Karpas-422 (cell line): Measurements from ENCODE around the gene MYG1. TPM values are rescaled to one million over a fixed set of nuclear protein-coding genes. Genes with fewer than 3 reads are reported as not detected.
"Not testable (repeated sequence)": the region's sequence is repeated elsewhere in the genome, so short reads cannot be mapped to it uniquely, and the experiment has no call there.

Experiments used
- DNase-seq: peaks from one replicate; pipeline ENCODE4 v3.0.0-alpha.2; 2015
- H2AFZ ChIP-seq: fragments of 200-600 bp; sonication (generic); 2 replicates; pipeline ENCODE4 v1.6.1; 2014; ENCODE audit warnings: antibody characterized with exemption, low read length, mixed read lengths
- H3K27ac ChIP-seq: fragments of 200-600 bp; sonication (generic); 2 replicates; pipeline ENCODE4 v1.5.1; 2014; ENCODE audit warnings: mild to moderate bottlenecking, low read length, moderate library complexity
- H3K27me3 ChIP-seq: fragments of 200-600 bp; sonication (generic); 2 replicates; pipeline ENCODE4 v1.6.1; 2014; ENCODE audit warnings: low read length, mixed read lengths
- H3K36me3 ChIP-seq: fragments of 200-600 bp; sonication (generic); 2 replicates; pipeline ENCODE4 v1.6.1; 2014; ENCODE audit warnings: low read length, mixed read lengths; ENCODE audit not compliant: insufficient read depth
- H3K4me1 ChIP-seq: fragments of 200-600 bp; sonication (generic); 2 replicates; pipeline ENCODE4 v1.6.1; 2014; ENCODE audit warnings: mild to moderate bottlenecking, low read length, mixed read lengths
- H3K4me2 ChIP-seq: fragments of 200-600 bp; sonication (generic); 2 replicates; pipeline ENCODE4 v1.6.1; 2014; ENCODE audit warnings: low read length, low read depth, mild to moderate bottlenecking; ENCODE audit not compliant: poor library complexity, severe bottlenecking
- H3K4me3 ChIP-seq: fragments of 200-600 bp; sonication (generic); 2 replicates; pipeline ENCODE4 v1.5.1; 2014; ENCODE audit warnings: mild to moderate bottlenecking, antibody characterized with exemption, low read length, mixed read lengths
- H3K79me2 ChIP-seq: fragments of 200-600 bp; sonication (generic); 2 replicates; pipeline ENCODE4 v1.6.1; 2014; ENCODE audit warnings: mild to moderate bottlenecking, low read length, mixed read lengths
- H3K9ac ChIP-seq: fragments of 200-600 bp; sonication (generic); 2 replicates; pipeline ENCODE4 v1.6.0; 2014; ENCODE audit warnings: low read length
- H3K9me2 ChIP-seq: fragments of 200-600 bp; sonication (generic), shearing (Covaris generic); replicated peaks from 2 replicates; pipeline ENCODE4 v1.6.0; 2014; ENCODE audit warnings: mild to moderate bottlenecking, low read length, moderate library complexity; ENCODE audit not compliant: insufficient read depth
- H3K9me3 ChIP-seq: fragments of 300-700, 200-600 bp; sonication (generic); 2 replicates; pipeline ENCODE4 v1.6.1; 2014; ENCODE audit warnings: low read length, mixed read lengths
- H4K20me1 ChIP-seq: fragments of 200-600 bp; sonication (generic); 2 replicates; pipeline ENCODE4 v1.6.1; 2014; ENCODE audit warnings: mild to moderate bottlenecking, antibody characterized with exemption, low read length, low read depth; ENCODE audit not compliant: insufficient read depth
- total RNA-seq: library from RNA; depleted of rRNA; stranded (reverse); fragments of >200 nt; shearing (Covaris generic); gene quantifications from 2 replicates; pipeline ENCODE4 v1.2.3, GENCODE V29; 2014; ENCODE audit warnings: low replicate concordance

The MYG1 gene
- total RNA-seq, 1 experiment from 2014 or later = 67.1 TPM

DNA sequence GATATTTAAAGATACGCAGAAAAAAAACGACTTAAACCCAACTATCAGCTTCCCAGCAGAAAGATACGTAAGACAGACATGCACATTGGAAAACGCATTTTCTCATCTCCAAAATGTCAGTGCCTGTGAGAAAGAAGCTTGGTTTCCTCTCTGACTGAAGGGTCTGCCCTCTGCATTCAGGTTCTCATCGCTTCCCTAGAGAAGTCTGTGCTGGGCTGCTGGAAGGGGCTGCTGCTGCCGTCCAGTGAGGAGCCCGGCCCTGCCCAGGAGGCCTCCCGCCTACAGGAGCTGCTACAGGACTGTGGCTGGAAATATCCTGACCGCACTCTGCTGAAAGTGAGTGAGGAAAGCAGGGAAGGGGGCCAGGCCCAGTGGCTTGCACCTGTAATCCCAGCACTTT, 8.8 kb upstream of the MYG1 start:
- no peak overlapping the region for H2AFZ ChIP-seq
- H3K27me3 ChIP-seq = no peaks in the 10 kb centered on the region
- H3K4me2 ChIP-seq = no peak overlapping the region
- peaks cover 3% of the 10 kb centered on the region for H3K79me2 ChIP-seq
- H3K9me2 ChIP-seq = no peaks in the 10 kb centered on the region
- H3K9ac ChIP-seq = no peak overlapping the region
- H3K9me3 ChIP-seq = no peaks in the 10 kb centered on the region
- no peak overlapping the region for H3K27ac ChIP-seq
- DNase-seq = no peak
- no peaks in the 10 kb centered on the region for H4K20me1 ChIP-seq
- peaks cover 8% of the 10 kb centered on the region; the same call in 1 of the 2 replicates for H3K36me3 ChIP-seq
- H3K4me3 ChIP-seq = no peak overlapping the region
- H3K4me1 ChIP-seq = peaks cover 6% of the 10 kb centered on the region

DNA sequence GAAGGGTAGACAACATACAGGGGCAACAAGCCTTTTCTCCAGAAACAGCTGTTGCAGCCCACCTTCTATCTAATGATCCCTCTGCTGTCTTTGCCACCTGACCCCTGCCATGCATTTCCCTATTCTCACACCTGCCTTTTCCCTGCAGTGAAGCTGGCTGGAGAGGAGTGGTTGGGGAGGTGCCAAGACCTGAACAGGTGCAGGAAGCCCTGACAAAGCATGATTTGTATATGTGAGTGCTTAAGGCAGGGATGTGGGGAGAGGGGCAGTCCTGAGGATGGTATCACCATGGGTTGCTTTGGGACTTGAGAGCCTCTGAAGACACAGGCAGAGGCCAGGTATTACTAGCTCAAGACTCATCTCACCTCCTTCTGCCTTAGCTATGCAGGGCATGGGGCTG, 7.1 kb upstream of the MYG1 start:
- Histone ChIP-seq H2AFZ (no peak overlapping the region), H4K20me1 (no peaks in the 10 kb centered on the region), H3K4me3 (no peak overlapping the region), H3K9me2 (no peaks in the 10 kb centered on the region), H3K79me2 (peaks cover 20% of the 10 kb centered on the region), H3K4me2 (no peak overlapping the region), H3K9ac (no peak overlapping the region), H3K9me3 (no peaks in the 10 kb centered on the region), H3K27ac (no peak overlapping the region), H3K4me1 (peaks cover 20% of the 10 kb centered on the region), H3K27me3 (no peaks in the 10 kb centered on the region), H3K36me3 (peaks cover 9% of the 10 kb centered on the region; the same call in 1 of the 2 replicates)
- no peak for DNase-seq

DNA sequence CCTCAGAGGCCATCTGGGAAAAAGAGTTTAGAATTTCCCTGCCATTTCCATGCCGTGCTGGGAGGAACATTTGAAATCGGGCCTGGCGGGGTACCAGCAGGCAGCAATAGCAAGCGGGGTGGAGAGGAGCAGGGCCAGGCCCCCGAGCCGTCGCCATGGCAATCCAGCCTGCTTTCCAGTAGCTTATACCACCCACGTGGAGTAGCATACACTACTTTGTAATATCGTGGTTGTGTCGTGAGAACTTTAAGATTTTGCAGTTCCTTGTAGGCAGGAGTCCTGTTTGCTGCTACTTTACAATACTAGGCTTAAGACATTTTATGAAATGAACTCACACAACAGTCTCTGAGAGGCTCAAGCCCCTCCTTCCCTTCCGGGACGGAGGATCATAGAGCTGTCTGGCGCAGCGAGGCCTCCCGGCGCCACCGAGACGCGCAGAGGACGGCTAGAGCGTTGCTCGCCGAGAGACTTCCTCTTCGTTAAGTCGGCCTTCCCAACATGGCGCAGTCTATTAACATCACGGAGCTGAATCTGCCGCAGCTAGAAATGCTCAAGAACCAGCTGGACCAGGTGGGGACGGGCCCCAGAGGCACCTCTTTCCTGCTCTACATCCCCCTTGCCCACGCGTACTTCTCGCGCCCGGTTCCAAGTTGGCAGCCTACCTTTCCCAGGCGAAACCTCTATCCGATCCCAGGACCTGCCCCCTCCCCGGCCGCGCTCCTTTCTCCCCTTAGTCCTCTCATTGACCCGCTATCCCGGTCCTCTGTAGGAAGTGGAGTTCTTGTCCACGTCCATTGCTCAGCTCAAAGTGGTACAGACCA, 4.2 kb upstream of the MYG1 start, which contains the start of gene PFDN5:
PFDN5 (plus strand) TSS at position 473 of the 821 bp plus-strand sequence; CDS start at position 499, 26 bp downstream.
- H3K36me3 ChIP-seq = peaks cover 11% of the 10 kb centered on the region

DNA sequence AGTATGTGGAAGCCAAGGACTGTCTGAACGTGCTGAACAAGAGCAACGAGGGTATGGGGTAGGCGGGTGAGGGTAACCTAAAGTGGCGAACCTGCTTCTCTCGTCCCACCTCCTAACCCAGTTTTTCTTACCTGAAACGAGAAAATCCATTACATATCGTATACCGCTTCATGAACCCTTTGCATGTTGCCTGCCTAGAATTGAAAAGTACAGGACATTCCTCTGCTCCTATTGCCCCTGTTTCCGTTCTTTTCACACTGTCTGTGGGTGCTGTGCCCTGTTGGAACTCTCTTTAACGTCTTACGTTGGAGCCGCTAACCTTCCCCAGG, 3.6 kb upstream of the MYG1 start:
- H3K27me3 ChIP-seq = no peaks in the 10 kb centered on the region
- H3K4me3 ChIP-seq = peak overlapping the region; percentile 89
- no peak for DNase-seq
- no peaks in the 10 kb centered on the region for H3K9me2 ChIP-seq
- H3K36me3 ChIP-seq = peaks cover 11% of the 10 kb centered on the region
- H3K4me1 ChIP-seq = peaks cover 41% of the 10 kb centered on the region
- peak overlapping the region; percentile 14; the same call in 1 of the 2 replicates for H2AFZ ChIP-seq
- H3K27ac ChIP-seq = peak overlapping the region; percentile 19; the same call in 1 of the 2 replicates
- H3K79me2 ChIP-seq = peaks cover 36% of the 10 kb centered on the region
- H4K20me1 ChIP-seq = no peaks in the 10 kb centered on the region
- peak overlapping the region; percentile 89 for H3K9ac ChIP-seq
- H3K9me3 ChIP-seq = no peaks in the 10 kb centered on the region
- peak overlapping the region; percentile 82 for H3K4me2 ChIP-seq

More for the DNA sequence above, 4.2 kb upstream of the MYG1 start, which contains the start of gene PFDN5:
- peak within 1 kb of the TSS; percentile 89 for H3K9ac ChIP-seq
- H4K20me1 ChIP-seq = no peaks in the 10 kb centered on the region
- peak within 1 kb of the TSS; percentile 19; the same call in 1 of the 2 replicates for H3K27ac ChIP-seq
- no peaks in the 10 kb centered on the region for H3K9me2 ChIP-seq
- H3K9me3 ChIP-seq = no peaks in the 10 kb centered on the region
- H3K4me1 ChIP-seq = peaks cover 35% of the 10 kb centered on the region
- peaks cover 31% of the 10 kb centered on the region for H3K79me2 ChIP-seq
- peak; percentile 93 for DNase-seq
- H3K4me3 ChIP-seq = peak within 1 kb of the TSS; percentile 89
- H3K27me3 ChIP-seq = no peaks in the 10 kb centered on the region
- H3K4me2 ChIP-seq = peak within 1 kb of the TSS; percentile 82
- peak within 1 kb of the TSS; percentile 60; the same call in 1 of the 2 replicates for H2AFZ ChIP-seq

DNA sequence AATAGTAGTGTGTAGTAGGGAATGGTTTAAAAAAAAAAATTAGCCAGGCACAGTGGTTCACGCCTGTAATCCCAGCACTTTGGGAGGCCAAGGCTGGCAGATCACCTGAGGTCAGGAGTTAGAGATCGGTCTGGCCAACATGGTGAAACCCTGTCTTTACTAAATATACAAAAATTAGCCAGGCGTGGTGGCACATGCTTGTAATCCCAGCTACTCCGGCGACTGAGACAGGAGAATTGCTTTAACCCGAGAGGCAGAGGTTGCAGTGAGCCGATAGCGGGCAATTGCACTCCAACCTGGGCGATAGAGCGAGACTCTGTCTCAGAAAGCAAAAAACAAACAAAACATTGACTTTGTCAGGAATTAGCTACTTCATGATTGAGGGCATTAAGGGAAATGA, 2.4 kb upstream of the MYG1 start:
- not testable (repeated sequence) for H3K9me3 ChIP-seq, H3K4me3 ChIP-seq, H3K27ac ChIP-seq, H2AFZ ChIP-seq, H3K9me2 ChIP-seq, DNase-seq, H4K20me1 ChIP-seq, H3K27me3 ChIP-seq
- H3K4me2 ChIP-seq = peak overlapping the region; percentile 82
- peak overlapping the region; percentile 89 for H3K9ac ChIP-seq
- peaks cover 49% of the 10 kb centered on the region for H3K79me2 ChIP-seq
- H3K36me3 ChIP-seq = peaks cover 16% of the 10 kb centered on the region
- peaks cover 49% of the 10 kb centered on the region for H3K4me1 ChIP-seq

DNA sequence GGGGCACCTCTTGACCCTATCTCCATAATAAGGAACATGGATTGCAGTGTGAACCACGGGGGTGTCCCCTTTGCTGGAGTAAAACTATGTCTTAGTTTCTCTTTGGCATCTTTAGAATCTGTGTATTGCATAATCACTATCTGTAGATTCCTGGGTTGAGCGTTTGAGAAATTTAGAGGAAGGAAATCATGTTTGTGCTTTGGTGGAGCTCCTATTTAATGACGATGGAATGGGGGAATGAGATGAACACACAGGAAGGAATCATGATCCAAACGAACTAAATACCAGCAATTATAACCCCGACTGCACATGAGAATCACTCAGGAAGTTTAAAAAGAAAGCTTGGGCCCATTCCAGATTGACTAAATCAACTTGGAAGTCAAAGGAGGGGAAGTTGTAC, 1.3 kb upstream of the MYG1 start:
- no peak overlapping the region for H3K4me3 ChIP-seq
- no peaks in the 10 kb centered on the region for H3K9me3 ChIP-seq
- H3K27ac ChIP-seq = no peak overlapping the region
- no peak overlapping the region for H2AFZ ChIP-seq
- no peak overlapping the region for H3K4me2 ChIP-seq
- no peaks in the 10 kb centered on the region for H3K9me2 ChIP-seq
- peaks cover 59% of the 10 kb centered on the region for H3K79me2 ChIP-seq
- no peaks in the 10 kb centered on the region for H3K27me3 ChIP-seq
- H3K4me1 ChIP-seq = peaks cover 55% of the 10 kb centered on the region
- DNase-seq = no peak
- 0 out of 2 replicates have a peak overlapping the region, but pooled peaks have one; percentile 7 for H3K9ac ChIP-seq
- H3K36me3 ChIP-seq = peaks cover 26% of the 10 kb centered on the region
- H4K20me1 ChIP-seq = no peaks in the 10 kb centered on the region

DNA sequence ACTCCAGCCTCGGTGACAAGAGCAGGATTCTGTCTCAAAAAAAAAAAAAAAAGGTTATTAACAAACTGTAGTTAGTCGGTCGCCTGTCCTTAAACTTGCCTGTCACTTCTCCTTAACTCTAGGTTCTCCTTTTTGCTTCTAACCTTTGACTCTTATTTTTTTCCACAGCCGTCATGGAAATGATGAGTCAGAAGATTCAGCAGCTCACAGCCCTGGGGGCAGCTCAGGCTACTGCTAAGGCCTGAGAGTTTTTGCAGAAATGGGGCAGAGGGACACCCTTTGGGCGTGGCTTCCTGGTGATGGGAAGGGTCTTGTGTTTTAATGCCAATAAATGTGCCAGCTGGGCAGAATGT, 418 bp upstream of the MYG1 start:
- Histone ChIP-seq H3K9ac (peak overlapping the region; percentile 93), H3K4me1 (peaks cover 55% of the 10 kb centered on the region), H3K9me2 (no peaks in the 10 kb centered on the region), H3K27ac (no peak overlapping the region), H3K4me2 (peak overlapping the region; percentile 89), H3K4me3 (peak overlapping the region; percentile 94), H3K9me3 (no peaks in the 10 kb centered on the region), H2AFZ (no peak overlapping the region), H3K27me3 (no peaks in the 10 kb centered on the region), H3K79me2 (peaks cover 64% of the 10 kb centered on the region), H3K36me3 (peaks cover 30% of the 10 kb centered on the region), H4K20me1 (no peaks in the 10 kb centered on the region)
- peak; percentile 74 for DNase-seq

DNA sequence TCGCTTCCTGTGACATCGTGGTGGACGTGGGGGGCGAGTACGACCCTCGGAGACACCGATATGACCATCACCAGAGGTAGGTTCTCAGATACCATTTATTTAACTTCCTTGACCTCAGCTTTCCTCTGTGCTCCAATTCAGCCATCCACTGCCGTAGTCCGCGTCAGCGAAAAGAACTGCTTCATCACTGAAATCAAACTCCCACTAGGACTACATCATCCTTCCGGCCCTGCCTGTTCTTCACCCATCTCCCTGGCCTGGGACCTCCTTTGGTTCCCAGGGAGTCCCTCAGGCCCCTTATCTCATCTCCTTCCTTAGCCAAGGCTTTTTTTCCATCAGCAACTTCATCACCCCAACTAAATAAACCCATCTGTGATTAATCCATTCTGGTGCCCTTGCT, 692 bp downstream of the MYG1 start:
- peak overlapping the region; percentile 94 for H3K4me3 ChIP-seq
- peak; percentile 61 for DNase-seq

More for the DNA sequence above, 692 bp downstream of the MYG1 start:
- Histone ChIP-seq H3K9ac (peak overlapping the region; percentile 93), H3K27me3 (no peaks in the 10 kb centered on the region), H3K9me2 (no peaks in the 10 kb centered on the region), H3K79me2 (peaks cover 64% of the 10 kb centered on the region), H4K20me1 (no peaks in the 10 kb centered on the region), H3K36me3 (peaks cover 31% of the 10 kb centered on the region), H3K4me1 (peaks cover 50% of the 10 kb centered on the region), H2AFZ (peak overlapping the region; percentile 70; the same call in 1 of the 2 replicates), H3K4me2 (peak overlapping the region; percentile 89), H3K27ac (peak overlapping the region; percentile 8; the same call in 1 of the 2 replicates), H3K9me3 (no peaks in the 10 kb centered on the region)
